AG09319 (cell line): ENCODE data around the gene SCUBE1.

Source experiments
- DNase-seq: peaks from one replicate; pipeline ENCODE4 v3.0.0-alpha.2; 2010; ENCODE audit warnings: low read depth; ENCODE audit errors: extremely low read depth
- CTCF ChIP-seq: IDR thresholded peaks from 2 replicates; pipeline ENCODE4 v1.5.1; 2011; ENCODE audit warnings: low read depth, mild to moderate bottlenecking, inconsistent platforms, low read length, moderate library complexity

Gene SCUBE1

GRCh38 chr22:43207849-43208702 lies 135.1 kb downstream of the SCUBE1 start:
- TF ChIP-seq CTCF, result no peak
- no peak for DNase-seq

GRCh38 chr22:43207386-43207785 lies 135.8 kb downstream of the SCUBE1 start:
- no peak for TF ChIP-seq CTCF
- DNase-seq, result no peak

- DNase-seq, result no peak
- no peak for TF ChIP-seq CTCF
These were observed 136.5 kb downstream of the SCUBE1 start for GRCh38 chr22:43206509-43207161.

GRCh38 chr22:43205748-43206508 lies 137.2 kb downstream of the SCUBE1 start:
- DNase-seq, result no peak
- TF ChIP-seq CTCF, result no peak

GRCh38 chr22:43205261-43205691 lies 137.9 kb downstream of the SCUBE1 start:
- TF ChIP-seq CTCF, result no peak
- DNase-seq, result no peak

DNA sequence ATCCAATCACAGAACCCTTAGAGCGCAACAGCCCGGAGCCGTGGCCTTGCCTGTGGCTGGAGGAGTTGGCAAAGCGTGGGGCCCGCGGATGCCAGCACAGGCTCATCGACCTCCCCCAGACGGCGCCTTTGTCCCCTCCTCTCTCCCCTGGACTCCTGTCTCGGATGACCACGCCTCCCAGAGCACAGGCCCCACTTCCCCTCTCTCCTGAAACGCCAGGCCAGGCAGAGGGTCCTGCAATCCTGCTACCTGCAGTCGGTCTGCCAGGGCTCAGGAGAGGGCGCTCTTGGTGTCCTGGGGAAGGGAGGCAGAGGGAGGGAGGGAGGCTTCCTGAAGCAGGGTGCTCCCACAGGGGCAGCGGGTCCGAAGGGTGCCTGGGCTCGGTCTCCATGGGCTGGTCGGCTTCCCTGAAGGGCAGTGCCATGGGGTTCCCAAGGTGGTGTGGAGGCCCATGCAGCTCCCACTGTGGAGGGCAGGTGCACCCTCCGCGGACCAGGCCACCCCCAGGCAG lies 139.6 kb downstream of the SCUBE1 start:
- DNase-seq, result no peak
- no peak for TF ChIP-seq CTCF
